SK-N-MC (cell line): ENCODE measurements around the gene NAE1.

Experiments used
- DNase-seq: peaks from one replicate; pipeline ENCODE4 v3.0.0-alpha.2; 2011; ENCODE audit warnings: low read depth, low spot score
- H3K27ac ChIP-seq: fragments of 200-600 bp; sonication (generic); 2 replicates; pipeline ENCODE4 v1.5.1; 2016; ENCODE audit warnings: mixed run types
- H3K36me3 ChIP-seq: fragments of 200-600 bp; sonication (generic); 2 replicates; pipeline ENCODE4 v1.6.1; 2017; ENCODE audit warnings: antibody characterized with exemption, low read length, mixed read lengths; ENCODE audit not compliant: insufficient read depth
- H3K4me3 ChIP-seq: fragments of 200-600 bp; sonication (generic); 2 replicates; pipeline ENCODE4 v1.5.1; 2016
- H3K9ac ChIP-seq: fragments of 200-600 bp; sonication (generic); 2 replicates; pipeline ENCODE4 v1.8.0; 2017; ENCODE audit warnings: mixed run types, mixed read lengths; ENCODE audit not compliant: insufficient read length
- H3K9me3 ChIP-seq: fragments of 200-600 bp; sonication (generic); 2 replicates; pipeline ENCODE4 v1.6.1; 2017; ENCODE audit warnings: low read depth, mild to moderate bottlenecking, antibody characterized with exemption, low read length, moderate library complexity, mixed read lengths
- EZH2 ChIP-seq: fragments of 200-600 bp; sonication (generic); IDR thresholded peaks from one replicate; pipeline ENCODE4 v1.6.1; 2017; ENCODE audit warnings: antibody characterized with exemption
- FOXP2 ChIP-seq: optimal IDR thresholded peaks from 2 replicates; pipeline ENCODE3; 2011; ENCODE audit warnings: mild to moderate bottlenecking, moderate library complexity; ENCODE audit not compliant: insufficient read depth; ENCODE audit errors: extremely low read length, control extremely low read depth
- POLR2AphosphoS5 ChIP-seq: IDR thresholded peaks from 2 replicates; pipeline ENCODE4 v1.6.1; 2012; ENCODE audit warnings: mild to moderate bottlenecking, low read depth, low read length, borderline replicate concordance

The NAE1 gene

GRCh38 chr16:66774981-66775380 is 55.8 kb downstream of the NAE1 start:
- no peak for TF ChIP-seq EZH2
- TF ChIP-seq POLR2AphosphoS5: no peak
- no peak for TF ChIP-seq FOXP2
- no peaks in the 10 kb centered on the region for H3K9me3 ChIP-seq
- no peak overlapping the region for H3K27ac ChIP-seq
- no peak for DNase-seq
- no peak overlapping the region for H3K9ac ChIP-seq
- H3K36me3 ChIP-seq: no peaks in the 10 kb centered on the region
- no peak overlapping the region for H3K4me3 ChIP-seq

GRCh38 chr16:66758086-66758485 is 72.7 kb downstream of the NAE1 start:
- no peak overlapping the region for H3K9ac ChIP-seq
- H3K27ac ChIP-seq: no peak overlapping the region
- H3K36me3 ChIP-seq: no peaks in the 10 kb centered on the region
- H3K4me3 ChIP-seq: no peak overlapping the region
- TF ChIP-seq EZH2: no peak
- no peak for TF ChIP-seq FOXP2
- TF ChIP-seq POLR2AphosphoS5: no peak
- no peak for DNase-seq
- H3K9me3 ChIP-seq: no peaks in the 10 kb centered on the region

- no peak overlapping the region for H3K9ac ChIP-seq
- no peaks in the 10 kb centered on the region for H3K9me3 ChIP-seq
- no peak overlapping the region for H3K4me3 ChIP-seq
- H3K27ac ChIP-seq: no peak overlapping the region
- no peak for DNase-seq
- no peak for TF ChIP-seq POLR2AphosphoS5
- no peak for TF ChIP-seq EZH2
- TF ChIP-seq FOXP2: no peak
- peaks cover 3% of the 10 kb centered on the region; the same call in 1 of the 2 replicates for H3K36me3 ChIP-seq
Measured at GRCh38 chr16:66754819-66755218, 76.0 kb downstream of the NAE1 start.

DNA sequence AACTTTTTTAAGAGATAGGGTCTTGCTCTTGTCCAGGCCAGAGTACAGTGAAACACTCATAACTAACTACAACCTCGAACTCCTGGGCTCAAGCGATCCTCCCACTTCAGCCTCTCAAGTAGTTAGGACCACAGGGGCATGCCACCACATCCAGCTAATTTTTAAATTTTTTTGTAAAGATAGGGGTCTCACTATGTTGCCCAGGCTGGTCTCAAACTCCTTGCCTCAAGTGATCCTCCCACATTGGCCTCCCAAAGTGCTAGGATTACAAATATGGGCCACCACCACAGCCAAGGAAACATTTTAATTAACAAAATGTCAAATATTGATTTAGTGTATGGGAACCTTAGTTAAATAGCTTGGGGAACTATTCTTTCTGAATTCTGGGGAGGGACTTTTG is 76.6 kb downstream of the NAE1 start:
- TF ChIP-seq POLR2AphosphoS5 (no peak), FOXP2 (no peak), EZH2 (no peak)
- H3K4me3 ChIP-seq: no peak overlapping the region
- H3K27ac ChIP-seq: no peak overlapping the region
- no peak for DNase-seq
- H3K9me3 ChIP-seq: no peaks in the 10 kb centered on the region
- no peak overlapping the region for H3K9ac ChIP-seq
- peaks cover 9% of the 10 kb centered on the region; the same call in 1 of the 2 replicates for H3K36me3 ChIP-seq

- no peak overlapping the region for H3K4me3 ChIP-seq
- peaks cover 18% of the 10 kb centered on the region; the same call in 1 of the 2 replicates for H3K36me3 ChIP-seq
- H3K9ac ChIP-seq: no peak overlapping the region
- no peak for DNase-seq
- no peak overlapping the region for H3K27ac ChIP-seq
- H3K9me3 ChIP-seq: no peaks in the 10 kb centered on the region
- no peak for TF ChIP-seq FOXP2
- TF ChIP-seq POLR2AphosphoS5: no peak
Measured at GRCh38 chr16:66752958-66753357, 77.8 kb downstream of the NAE1 start.
